GM23248 (cell line): ENCODE data around the gene TPTE2. TPM values are rescaled to one million over a fixed set of nuclear protein-coding genes. Genes with fewer than 3 reads are reported as not detected.
A peak's percentile ranks its signal among the peaks of the same experiment; 100 is the strongest.

ENCODE experiments used
- DNase-seq: peaks from one replicate; pipeline ENCODE4 v3.0.0-alpha.2; 2015
- H2AFZ ChIP-seq: fragments of 200-600 bp; sonication (generic); 2 replicates; pipeline ENCODE4 v1.6.1; 2016; ENCODE audit warnings: antibody characterized with exemption
- H3F3A ChIP-seq: fragments of 200-600 bp; sonication (generic); 2 replicates; pipeline ENCODE4 v1.6.1; 2016; ENCODE audit warnings: mild to moderate bottlenecking, antibody characterized with exemption, mixed run types; ENCODE audit not compliant: insufficient read depth
- H3K27ac ChIP-seq: fragments of 200-600 bp; sonication (generic); 2 replicates; pipeline ENCODE4 v1.5.1; 2016; ENCODE audit warnings: mild to moderate bottlenecking
- H3K27me3 ChIP-seq: fragments of 200-600 bp; sonication (generic); replicated peaks from 2 replicates; pipeline ENCODE4 v1.6.1; 2016; ENCODE audit warnings: mild to moderate bottlenecking; ENCODE audit not compliant: insufficient read depth
- H3K36me3 ChIP-seq: fragments of 200-600 bp; sonication (generic); 2 replicates; pipeline ENCODE4 v1.6.1; 2016; ENCODE audit warnings: low read depth, mild to moderate bottlenecking
- H3K4me1 ChIP-seq: fragments of 200-600 bp; sonication (generic); 2 replicates; pipeline ENCODE4 v1.6.1; 2016; ENCODE audit warnings: mild to moderate bottlenecking; ENCODE audit not compliant: insufficient read depth
- H3K4me2 ChIP-seq: fragments of 200-600 bp; sonication (generic); one replicate; pipeline ENCODE4 v1.6.1; 2016; ENCODE audit warnings: mild to moderate bottlenecking; ENCODE audit not compliant: unreplicated experiment
- H3K4me3 ChIP-seq: fragments of 200-600 bp; sonication (generic); 2 replicates; pipeline ENCODE4 v1.5.1; 2016; ENCODE audit warnings: mild to moderate bottlenecking
- H3K79me2 ChIP-seq: fragments of 200-600 bp; sonication (generic); 2 replicates; pipeline ENCODE4 v1.6.1; 2016; ENCODE audit warnings: mild to moderate bottlenecking; ENCODE audit not compliant: insufficient read depth
- H3K9ac ChIP-seq: fragments of 200-600 bp; sonication (generic); 2 replicates; pipeline ENCODE4 v1.6.1; 2016; ENCODE audit warnings: mild to moderate bottlenecking
- H3K9me2 ChIP-seq: fragments of 200-600 bp; sonication (generic); 2 replicates; pipeline ENCODE4 v1.6.1; 2016; ENCODE audit warnings: mixed run types, mild to moderate bottlenecking, moderate library complexity; ENCODE audit not compliant: insufficient read depth
- H3K9me3 ChIP-seq: fragments of 200-600 bp; sonication (generic); one replicate; pipeline ENCODE4 v1.6.1; 2017; ENCODE audit warnings: low read depth
- H4K20me1 ChIP-seq: fragments of 200-600 bp; sonication (generic); 2 replicates; pipeline ENCODE4 v1.6.0; 2016; ENCODE audit not compliant: insufficient read depth
- EZH2 ChIP-seq: fragments of 200-600 bp; sonication (generic); IDR thresholded peaks from 2 replicates; pipeline ENCODE4 v1.6.1; 2018; ENCODE audit warnings: antibody characterized with exemption, mild to moderate bottlenecking; ENCODE audit not compliant: insufficient read depth, poor library complexity, severe bottlenecking
- EZH2phosphoT487 ChIP-seq: fragments of 200-600 bp; sonication (generic); IDR thresholded peaks from 2 replicates; pipeline ENCODE4 v1.6.1; 2018; ENCODE audit warnings: antibody characterized with exemption, moderate library complexity, mild to moderate bottlenecking, low read depth; ENCODE audit not compliant: insufficient read depth
- WGBS, 2 experiments: methylation state at CpG; one replicate each; pipeline ENCODE4 v1.1.6; 2015 to 2017; ENCODE audit warnings: low lambda C conversion rate in 2 of 2, low coverage in 1 of 2; ENCODE audit errors: missing lambda C conversion rate in 2 of 2; 5-methylcytosine and 5-hydroxymethylcytosine counted together
- in situ Hi-C: fragments of 300-500 bp; cut with MboI; formaldehyde crosslinking; loops from 2 replicates; pipeline ENCODE4 v1.15.0; 2020
- polyA plus RNA-seq: library from polyadenylated mRNA; unstranded; fragments of >200 nt; fragmentation: Nextera tagmentation; extraction: Ambion mirVana; gene quantifications from 2 replicates; pipeline ENCODE4 v1.2.1, GENCODE V29; 2016
- total RNA-seq: library from RNA; depleted of rRNA; stranded (reverse); fragments of >200 nt; shearing (Covaris generic); gene quantifications from 2 replicates; pipeline ENCODE4 v1.2.3, GENCODE V29; 2014

Gene TPTE2
- total and polyA plus RNA-seq, 2 experiments from 2014 or later, result not detected

- H2AFZ ChIP-seq, result no peak overlapping the region
- H3K9ac ChIP-seq, result no peak overlapping the region
- no peak for DNase-seq
- H3K9me3 ChIP-seq, result no peaks in the 10 kb centered on the region
- no peak overlapping the region for H3K4me2 ChIP-seq
- no peak overlapping the region for H3K27ac ChIP-seq
- H3K36me3 ChIP-seq, result no peaks in the 10 kb centered on the region
- in situ Hi-C loops, result no loop called here
- no peaks in the 10 kb centered on the region for H3K9me2 ChIP-seq
- H3K79me2 ChIP-seq, result no peaks in the 10 kb centered on the region
- no peaks in the 10 kb centered on the region for H3K27me3 ChIP-seq
- H3K4me1 ChIP-seq, result no peaks in the 10 kb centered on the region
- no peaks in the 10 kb centered on the region for H3F3A ChIP-seq
- TF ChIP-seq EZH2phosphoT487 (no peak), EZH2 (no peak)
- no peak overlapping the region for H3K4me3 ChIP-seq
- 55 to 69% methylated on average over 5 of the region's 5 CpGs for WGBS, 2 experiments
- no peaks in the 10 kb centered on the region for H4K20me1 ChIP-seq
These were observed 29.1 kb upstream of the TPTE2 start for GRCh38 chr13:19590423-19590822.

- Histone ChIP-seq H3K9me3 (no peaks in the 10 kb centered on the region), H3K4me2 (no peak overlapping the region), H3K79me2 (no peaks in the 10 kb centered on the region), H4K20me1 (no peaks in the 10 kb centered on the region), H3K36me3 (no peaks in the 10 kb centered on the region), H3K4me3 (no peak overlapping the region), H3K4me1 (no peaks in the 10 kb centered on the region), H3K9me2 (no peaks in the 10 kb centered on the region), H3K27me3 (no peaks in the 10 kb centered on the region), H3F3A (no peaks in the 10 kb centered on the region), H3K9ac (no peak overlapping the region), H3K27ac (no peak overlapping the region), H2AFZ (no peak overlapping the region)
- no peak for DNase-seq
- in situ Hi-C loops, result no loop called here
- TF ChIP-seq EZH2, result no peak
- TF ChIP-seq EZH2phosphoT487, result no peak
- WGBS, 2 experiments, result 49% methylated on average over 2 of the region's 2 CpGs
These were observed 28.0 kb upstream of the TPTE2 start for GRCh38 chr13:19589312-19589711.

DNA sequence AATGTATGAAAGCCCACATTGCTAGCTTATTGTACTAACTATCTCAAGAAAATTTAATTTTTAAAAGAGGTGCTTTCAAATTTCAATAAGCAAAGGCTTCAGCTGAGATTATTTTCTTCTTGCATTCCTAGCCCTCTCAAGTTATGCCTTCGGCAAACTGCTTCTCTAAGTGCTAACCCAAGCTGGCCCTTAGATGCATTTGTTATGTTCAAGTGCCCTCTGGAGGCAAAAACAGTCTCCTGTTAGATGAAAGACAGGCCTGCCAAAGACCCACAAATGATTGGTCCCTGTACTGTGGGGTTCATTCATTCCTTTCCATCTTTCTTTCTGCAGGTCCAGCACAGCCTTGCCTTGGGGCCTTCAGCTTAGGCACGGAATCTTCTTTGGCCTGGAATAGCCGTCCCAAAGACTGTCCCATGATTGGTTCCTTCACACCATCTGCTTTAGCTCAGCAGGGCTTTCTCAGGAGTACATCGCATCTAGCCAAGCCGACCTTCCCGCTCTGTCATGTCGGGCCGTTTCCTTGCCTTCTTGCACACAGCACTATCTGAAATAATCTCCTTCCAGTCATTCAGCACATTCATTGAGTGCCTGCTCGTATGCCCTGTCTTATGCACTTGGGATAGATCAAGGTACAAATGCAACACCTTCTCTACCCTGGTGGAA is 26.4 kb upstream of the TPTE2 start:
- 50 to 54% methylated on average over 9 of the region's 9 CpGs for WGBS, 2 experiments
- Histone ChIP-seq H3K79me2 (no peaks in the 10 kb centered on the region), H4K20me1 (no peaks in the 10 kb centered on the region), H3K9me2 (no peaks in the 10 kb centered on the region), H3K27ac (no peak overlapping the region), H3K36me3 (no peaks in the 10 kb centered on the region), H3K4me1 (no peaks in the 10 kb centered on the region), H3K27me3 (no peaks in the 10 kb centered on the region), H3K4me2 (no peak overlapping the region), H3F3A (no peaks in the 10 kb centered on the region), H3K9me3 (no peaks in the 10 kb centered on the region), H3K9ac (no peak overlapping the region), H3K4me3 (no peak overlapping the region), H2AFZ (no peak overlapping the region)
- DNase-seq, result peak; percentile 63
- in situ Hi-C loops, result no loop called here
- TF ChIP-seq EZH2, result no peak
- TF ChIP-seq EZH2phosphoT487, result no peak

DNA sequence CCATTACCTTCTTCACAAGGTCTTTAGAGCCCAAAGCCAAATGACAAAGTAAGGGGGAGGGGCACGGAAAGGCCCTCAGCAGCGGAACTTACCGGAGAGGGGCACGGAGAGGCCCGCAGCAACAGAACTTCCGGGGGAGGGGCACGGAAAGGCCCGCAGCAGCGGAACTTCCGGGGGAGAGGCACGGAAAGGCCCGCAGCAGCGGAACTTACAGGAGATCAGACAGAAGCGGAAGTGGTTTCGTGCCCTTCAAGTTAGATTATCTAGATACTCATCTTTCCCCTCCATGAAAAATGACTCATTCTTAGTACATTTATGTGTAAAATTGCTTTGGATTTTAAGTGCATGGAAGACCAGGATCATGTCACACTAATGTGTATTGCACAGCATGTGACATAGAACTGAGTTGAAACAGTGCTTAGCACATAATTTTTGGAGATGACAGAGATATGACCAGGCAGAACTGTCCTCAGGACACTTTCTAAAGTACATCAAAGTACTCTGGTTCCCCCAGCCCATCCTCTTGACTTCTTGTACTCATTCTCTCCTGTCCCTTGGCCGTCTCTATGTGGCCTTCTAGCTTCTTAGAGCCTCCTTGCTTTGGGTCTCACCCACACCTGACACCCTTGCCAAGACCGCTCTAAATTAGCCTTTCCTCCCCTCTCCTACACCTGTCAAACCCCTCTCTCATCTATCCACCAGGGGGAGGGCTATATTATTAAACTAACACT is 25.7 kb upstream of the TPTE2 start:
- Histone ChIP-seq H3K9me3 (no peaks in the 10 kb centered on the region), H3K4me1 (no peaks in the 10 kb centered on the region), H3F3A (no peaks in the 10 kb centered on the region), H3K4me2 (no peak overlapping the region), H3K79me2 (no peaks in the 10 kb centered on the region), H3K9ac (no peak overlapping the region), H3K9me2 (no peaks in the 10 kb centered on the region), H4K20me1 (no peaks in the 10 kb centered on the region), H3K36me3 (no peaks in the 10 kb centered on the region), H3K27me3 (no peaks in the 10 kb centered on the region), H2AFZ (peak overlapping the region; percentile 18; the same call in 1 of the 2 replicates), H3K27ac (no peak overlapping the region), H3K4me3 (no peak overlapping the region)
- WGBS, 2 experiments, result 34% methylated on average over 14 to 17 of the region's 17 CpGs
- in situ Hi-C loops, result no loop called here
- peak; percentile 26 for DNase-seq
- TF ChIP-seq EZH2phosphoT487 (no peak), EZH2 (no peak)
